ENCODE measurements around the gene UROC1.

UROC1 gene

DNA sequence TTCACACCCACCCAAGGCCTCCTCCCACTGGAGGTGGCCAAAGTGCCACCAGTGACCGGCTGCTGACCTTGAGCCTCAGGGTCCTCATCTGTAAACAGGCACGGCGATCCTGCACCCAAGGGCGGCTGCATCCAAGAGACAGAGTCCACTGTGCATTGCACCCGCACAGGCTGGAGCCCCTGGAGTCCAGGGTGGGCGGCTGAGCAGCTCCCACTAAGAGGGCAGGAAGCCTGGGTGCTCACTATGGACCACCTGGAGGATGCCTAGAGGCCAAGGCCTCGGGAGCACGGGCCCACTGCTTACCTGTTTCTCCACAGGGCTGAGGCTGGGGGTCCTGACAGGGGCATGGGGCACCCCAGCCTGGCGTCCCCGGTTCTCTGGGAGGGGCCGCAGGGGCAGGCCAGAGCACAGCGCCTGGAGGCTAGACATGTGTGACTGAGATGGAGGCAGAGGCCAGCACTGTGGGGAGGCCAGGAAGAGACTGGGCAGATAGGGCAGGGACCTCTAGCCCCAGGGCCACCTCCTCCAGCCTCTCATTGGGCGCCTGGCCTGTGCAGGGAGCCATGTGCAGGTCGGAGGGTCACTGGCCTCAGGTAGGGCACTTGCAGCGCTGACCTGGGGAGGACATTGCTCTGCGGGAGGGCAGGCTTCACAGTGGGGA is at the start of gene UROC1:
TSS of gene UROC1 (minus strand) at position 483 of the 661 bp plus-strand sequence. CDS start at position 429, 54 bp downstream.
- no peak for DNase-seq (ENCODE audit: low read depth, low spot score)

GRCh38 chr3:126562737-126563276 is 45.2 kb upstream of the UROC1 start:
- no peak for DNase-seq (ENCODE audit: low read depth, low spot score)
- no peak overlapping the region for H3K27ac ChIP-seq

More for the DNA sequence above, at the start of gene UROC1:
- no peak within 1 kb of the TSS for H3K27ac ChIP-seq

DNA sequence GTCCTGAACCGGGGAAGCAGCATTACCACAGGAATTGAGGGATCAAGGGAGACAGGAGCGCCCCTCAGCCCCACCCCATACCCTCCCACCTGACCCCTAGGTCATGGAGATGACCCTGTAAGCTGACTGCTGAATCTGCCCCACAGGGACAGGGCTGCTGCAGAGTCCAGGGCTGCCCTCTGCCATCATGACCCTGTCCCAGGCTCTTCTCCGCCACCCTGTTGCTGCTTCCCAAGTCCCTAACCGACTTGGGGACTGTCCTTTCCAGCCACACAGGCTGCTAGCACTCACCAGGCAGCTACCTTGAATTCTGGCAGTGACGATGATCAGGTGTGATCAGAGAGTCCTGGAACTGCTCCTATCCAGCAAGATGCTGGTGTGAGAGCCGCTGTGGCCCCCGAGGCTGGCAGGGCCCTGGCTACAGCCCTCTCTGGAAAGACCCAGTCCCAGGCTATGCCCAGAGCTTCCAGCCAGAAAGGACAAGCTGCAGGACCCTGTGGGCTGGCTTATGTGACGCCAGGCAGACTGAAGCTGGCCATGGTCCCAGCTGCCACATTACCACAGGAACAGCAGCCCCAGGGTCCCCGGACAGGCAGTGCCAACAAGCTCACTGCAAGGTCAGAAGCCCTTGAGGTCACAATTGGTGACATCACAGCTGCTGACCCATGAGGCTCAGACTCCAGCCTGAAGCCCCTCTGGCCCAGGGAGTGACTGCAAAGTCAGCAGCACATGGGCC is 40.9 kb upstream of the UROC1 start, which contains the start of gene C3orf22:
TSS of gene C3orf22 (minus strand) at position 597 of the 736 bp plus-strand sequence. CDS start 5,542 bp downstream, outside the sequence.
- DNase-seq (ENCODE audit: low read depth, low spot score), result no peak
- no peak within 1 kb of the TSS for H3K27ac ChIP-seq

- no peak for DNase-seq (ENCODE audit: low read depth, low spot score)
Observed at GRCh38 chr3:126557761-126558160, 40.2 kb upstream of the UROC1 start.

DNA sequence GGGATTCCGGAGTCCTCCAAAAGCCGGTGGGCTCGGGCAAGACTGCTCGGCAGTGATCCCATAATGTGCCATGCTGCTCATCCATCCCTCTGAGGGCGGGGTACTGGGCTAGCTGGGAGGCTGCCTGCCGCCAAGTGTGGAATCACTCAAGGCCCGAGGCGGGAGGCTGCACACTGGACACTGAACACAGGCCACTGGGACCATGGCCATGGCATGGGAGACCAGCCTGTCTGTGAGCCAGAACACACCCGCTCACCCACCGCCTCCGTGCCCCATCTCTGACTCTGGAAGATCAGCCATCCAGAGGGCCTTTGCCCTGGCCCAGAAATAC is 39.8 kb upstream of the UROC1 start:
- DNase-seq (ENCODE audit: low read depth, low spot score), result no peak
- no peak overlapping the region for H3K27ac ChIP-seq

More at GRCh38 chr3:126557761-126558160, 40.2 kb upstream of the UROC1 start:
- no peak overlapping the region for H3K27ac ChIP-seq

- DNase-seq (ENCODE audit: low read depth, low spot score), result no peak
- no peak overlapping the region for H3K27ac ChIP-seq
Observed at GRCh38 chr3:126556637-126557414, 39.3 kb upstream of the UROC1 start.

- no peak overlapping the region for H3K27ac ChIP-seq
- no peak for DNase-seq (ENCODE audit: low read depth, low spot score)
Observed at GRCh38 chr3:126555795-126556636, 38.4 kb upstream of the UROC1 start.

DNA sequence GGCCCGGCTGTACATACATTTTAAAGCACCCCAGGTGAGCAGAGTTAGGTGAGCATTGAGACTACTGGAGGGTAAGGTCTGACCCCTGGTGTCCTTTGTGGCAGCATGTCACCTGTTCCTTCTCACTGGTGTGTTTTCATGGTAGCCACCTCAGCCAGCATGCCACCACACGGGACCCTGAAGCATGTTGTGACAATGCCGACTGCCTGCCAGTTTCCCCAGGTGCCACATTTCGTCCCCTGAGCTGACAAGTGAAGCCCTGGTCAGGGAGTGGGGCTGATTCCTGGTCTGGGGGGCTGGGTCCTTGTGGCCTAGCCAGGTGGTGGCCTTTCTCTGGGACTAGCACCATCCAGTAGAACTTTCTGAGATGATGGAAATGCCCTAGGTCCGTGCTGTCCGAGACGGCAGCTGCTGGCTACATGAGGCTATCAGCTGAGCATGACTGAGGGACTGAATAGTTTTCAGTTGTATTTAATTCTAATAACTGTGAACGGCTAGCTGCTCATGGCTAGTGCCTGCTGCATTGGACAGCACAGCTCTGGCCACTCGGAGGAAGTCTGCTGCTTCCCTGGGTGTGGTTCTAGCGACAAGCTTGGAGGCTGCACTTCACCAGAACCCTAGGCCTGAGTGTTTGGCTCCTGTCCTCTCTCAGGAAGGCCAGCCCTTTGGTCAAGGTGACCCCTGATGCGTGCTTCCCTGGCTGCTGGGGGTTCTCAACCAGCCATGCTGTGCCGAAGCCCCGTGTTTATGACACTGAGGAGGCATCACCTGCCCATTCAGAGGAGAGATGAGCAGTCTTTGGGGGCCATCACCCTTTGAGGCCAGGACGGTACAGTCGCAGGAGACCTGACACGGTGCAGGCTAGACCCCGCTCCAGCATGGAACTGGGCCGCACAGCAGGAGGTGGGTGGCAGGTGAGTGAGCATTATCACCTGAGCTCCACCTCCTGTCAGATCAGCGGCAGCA is 37.3 kb upstream of the UROC1 start:
- DNase-seq (ENCODE audit: low read depth, low spot score), result no peak

GRCh38 chr3:126553284-126554084 is 35.9 kb upstream of the UROC1 start:
- DNase-seq (ENCODE audit: low read depth, low spot score), result no peak
- H3K27ac ChIP-seq, result no peak overlapping the region

More for the DNA sequence above, 37.3 kb upstream of the UROC1 start:
- H3K27ac ChIP-seq, result no peak overlapping the region

- DNase-seq (ENCODE audit: low read depth, low spot score), result no peak
- H3K27ac ChIP-seq, result no peak overlapping the region
Observed at GRCh38 chr3:126552688-126553283, 35.2 kb upstream of the UROC1 start.

DNA sequence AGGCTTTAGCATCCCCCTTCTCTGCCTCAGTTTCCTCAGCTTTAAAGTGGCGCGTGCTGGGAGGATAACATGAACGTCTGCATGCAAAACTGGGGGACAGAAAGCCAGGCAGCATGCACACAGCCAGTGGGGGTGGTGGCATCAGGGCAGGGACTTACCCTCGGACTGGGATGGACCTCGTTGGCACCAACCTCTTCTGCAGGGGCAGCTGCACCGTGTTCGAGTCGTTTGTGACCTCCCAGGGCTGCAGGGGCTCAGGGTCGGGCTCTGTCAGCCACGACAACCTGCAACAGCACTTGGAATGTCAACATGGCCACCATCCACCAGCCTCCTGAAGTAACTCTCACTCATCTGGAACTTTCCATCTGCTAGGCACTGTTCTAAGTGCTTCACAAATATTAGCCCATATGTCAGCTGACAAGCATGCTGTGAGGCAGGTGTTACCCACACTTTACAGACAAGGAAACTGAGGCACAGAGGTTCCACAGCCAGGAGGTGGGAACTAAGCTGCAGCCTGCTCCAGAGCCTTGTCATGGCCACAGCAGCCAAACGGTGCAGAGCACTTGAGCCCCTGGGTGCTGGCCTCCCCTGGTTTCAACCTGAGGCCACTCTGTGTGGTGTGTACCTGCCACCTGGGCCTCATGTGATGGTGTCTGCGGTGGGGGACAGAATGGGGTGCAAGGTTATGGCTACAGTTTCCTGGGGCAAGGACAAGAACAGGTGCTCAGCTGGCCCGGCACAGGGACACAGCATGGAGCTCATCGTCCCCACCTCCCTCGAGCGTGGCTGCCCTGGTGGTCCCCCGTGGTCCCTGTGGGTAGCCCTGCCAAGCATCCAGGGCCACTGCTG is 34.5 kb upstream of the UROC1 start:
- no peak overlapping the region for H3K27ac ChIP-seq
- no peak for DNase-seq (ENCODE audit: low read depth, low spot score)

DNA sequence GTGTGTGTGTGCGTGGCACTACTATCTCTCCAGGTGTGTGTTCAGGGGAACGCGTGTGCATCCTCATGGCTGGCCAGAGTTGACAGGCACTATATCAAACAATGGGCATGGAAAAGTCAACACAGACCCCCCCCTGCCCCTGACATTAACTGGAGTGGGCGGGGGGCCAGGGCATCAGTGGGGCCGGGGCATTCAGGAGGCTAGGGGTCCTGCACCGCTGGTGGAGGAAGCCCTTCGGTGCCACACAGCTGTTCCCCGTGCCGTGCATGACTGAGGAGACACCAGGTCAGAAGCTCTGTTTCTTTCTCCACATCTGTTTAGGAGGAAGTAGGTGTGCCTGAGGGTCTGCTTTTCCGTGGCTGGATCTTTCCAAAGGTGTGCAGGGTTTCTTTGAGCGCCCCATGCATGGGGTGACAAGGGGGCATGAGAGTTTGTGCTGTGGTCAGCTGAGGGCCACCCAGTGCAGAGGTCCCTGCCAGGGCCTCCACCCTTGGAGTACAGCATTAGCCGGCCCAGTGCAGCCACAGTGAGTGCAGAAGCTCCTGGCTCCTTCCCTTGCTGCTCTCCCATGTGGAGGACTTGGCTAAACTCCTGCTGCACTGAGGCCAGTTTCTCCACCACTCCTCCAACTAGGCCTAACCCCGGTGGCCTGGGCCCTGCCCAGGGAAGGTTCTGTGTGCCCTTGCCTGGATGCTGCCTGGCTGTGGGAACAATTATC is 33.7 kb upstream of the UROC1 start:
- no peak overlapping the region for H3K27ac ChIP-seq
- no peak for DNase-seq (ENCODE audit: low read depth, low spot score)

DNA sequence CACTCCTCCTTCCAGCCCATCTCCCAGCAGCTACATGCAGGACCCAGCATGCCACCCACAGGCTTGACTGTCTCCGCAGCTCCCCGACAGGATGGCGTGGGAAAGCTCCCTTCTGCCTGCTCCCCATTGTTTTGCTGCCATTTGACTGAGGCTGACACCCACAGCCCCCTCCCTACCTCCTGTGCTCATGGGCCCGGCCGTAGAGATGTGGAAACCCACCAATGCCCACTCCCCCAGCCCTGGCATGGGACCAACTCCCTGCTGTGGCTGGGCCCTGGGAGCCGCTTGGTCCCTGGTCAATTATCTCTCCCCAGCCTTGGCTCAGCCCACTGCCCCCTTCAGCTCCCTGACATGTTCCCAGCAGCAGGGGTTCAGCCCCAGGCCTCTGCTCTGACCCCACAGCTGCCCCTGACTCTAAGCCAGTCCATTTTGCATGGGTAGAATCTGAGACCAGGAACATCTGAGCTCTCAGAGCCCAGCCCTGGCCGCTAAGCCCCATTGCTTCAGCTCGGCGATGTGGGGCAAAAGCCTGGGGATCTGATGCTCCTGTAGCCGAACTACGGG is 33.0 kb upstream of the UROC1 start:
- no peak for DNase-seq (ENCODE audit: low read depth, low spot score)
- no peak overlapping the region for H3K27ac ChIP-seq

- DNase-seq (ENCODE audit: low read depth, low spot score), result no peak
- no peak overlapping the region for H3K27ac ChIP-seq
Observed at GRCh38 chr3:126549861-126550487, 32.4 kb upstream of the UROC1 start.

All from epithelial cell of prostate (primary cell).